Esophagus muscularis mucosa (tissue), 4 donors: Measurements from ENCODE around the gene ADAMTSL4. TPM values are rescaled to one million over a fixed set of nuclear protein-coding genes. Genes with fewer than 3 reads are reported as not detected.
A peak's percentile ranks its signal among the peaks of the same experiment; 100 is the strongest.
"Not testable (repeated sequence)": the region's sequence is repeated elsewhere in the genome, so short reads cannot be mapped to it uniquely, and the experiment has no call there.

Source experiments
- DNase-seq: peaks from one replicate; pipeline ENCODE4 v3.0.0-alpha.2; 2017; ENCODE audit errors: extremely low spot score
- H3K27ac ChIP-seq, 4 donors: fragments of 200-600 bp; sonication (generic); replicated peaks in 1 of 4; 1 replicate in 3 of 4; 2 replicates in 1 of 4; pipeline ENCODE4 v1.5.1; 2016 to 2019; ENCODE audit warnings: mild to moderate bottlenecking in 1 of 4
- H3K27me3 ChIP-seq, 4 donors: fragments of 200-600 bp; sonication (generic); one replicate each; pipeline versions ENCODE4 v1.5.1 to v1.6.0; 2016 to 2019
- H3K36me3 ChIP-seq, 4 donors: fragments of 200-600 bp; sonication (generic); one replicate each; pipeline ENCODE4 v1.5.1; 2016 to 2019
- H3K4me1 ChIP-seq, 4 donors: fragments of 200-600 bp; sonication (generic); one replicate each; pipeline ENCODE4 v1.5.1; 2016 to 2019
- H3K4me3 ChIP-seq, 4 donors: fragments of 200-600 bp; sonication (generic); 1 replicate in 2 of 4; 2 replicates in 2 of 4; pipeline ENCODE4 v1.5.1; 2016 to 2019; ENCODE audit warnings: mild to moderate bottlenecking in 4 of 4, moderate library complexity in 1 of 4
- H3K9me3 ChIP-seq, 4 donors: fragments of 200-600 bp; sonication (generic); 1 replicate in 3 of 4; 2 replicates in 1 of 4; pipeline ENCODE4 v1.5.1; 2016 to 2019
- CTCF ChIP-seq, 3 experiments: fragments of 200-600 bp in 2 of 3; fragments of 450-650 bp in 1 of 3; sonication (generic) in 2 of 3; IDR thresholded peaks; one replicate each; pipeline ENCODE4 v1.5.1; 2017 to 2019; ENCODE audit warnings: antibody characterized with exemption in 3 of 3, mild to moderate bottlenecking in 2 of 3, moderate library complexity in 1 of 3
- EP300 ChIP-seq: sonication (generic); formaldehyde crosslinking; IDR thresholded peaks from one replicate; pipeline ENCODE4 v1.6.1; 2017; ENCODE audit warnings: antibody characterized with exemption
- POLR2A ChIP-seq: fragments of 450-650 bp; IDR thresholded peaks from one replicate; pipeline ENCODE4 v1.6.1; 2017; ENCODE audit warnings: antibody characterized with exemption, moderate library complexity, mild to moderate bottlenecking, low read depth
- POLR2AphosphoS5 ChIP-seq, 2 donors: sonication (generic); formaldehyde crosslinking; IDR thresholded peaks; one replicate each; pipeline ENCODE4 v1.6.1; 2017; ENCODE audit warnings: antibody characterized with exemption in 2 of 2
- WGBS: methylation state at CpG from one replicate; pipeline ENCODE4 v1.1.5; 2018; 5-methylcytosine and 5-hydroxymethylcytosine counted together
- intact Hi-C: fragments of 100-400 bp; cut with DNase I; formaldehyde crosslinking; loops from one replicate; pipeline ENCODE4 v1.15.1; 2023
- small RNA-seq, 3 donors: library from RNA; depleted of rRNA; stranded (forward); fragments of <200 nt; gene quantifications; one replicate each; pipeline ENCODE3, GENCODE V24; 2016
- total RNA-seq, 4 donors: library from RNA; depleted of rRNA; stranded (reverse); fragments of >200 nt; gene quantifications; one replicate each; pipeline versions ENCODE4 v1.1.0 to v1.2.1, GENCODE V29; 2016

Gene ADAMTSL4
- total RNA-seq, 4 donors from 2014 or later, result 33.6 to 86.1 (median 48.2) TPM

DNA sequence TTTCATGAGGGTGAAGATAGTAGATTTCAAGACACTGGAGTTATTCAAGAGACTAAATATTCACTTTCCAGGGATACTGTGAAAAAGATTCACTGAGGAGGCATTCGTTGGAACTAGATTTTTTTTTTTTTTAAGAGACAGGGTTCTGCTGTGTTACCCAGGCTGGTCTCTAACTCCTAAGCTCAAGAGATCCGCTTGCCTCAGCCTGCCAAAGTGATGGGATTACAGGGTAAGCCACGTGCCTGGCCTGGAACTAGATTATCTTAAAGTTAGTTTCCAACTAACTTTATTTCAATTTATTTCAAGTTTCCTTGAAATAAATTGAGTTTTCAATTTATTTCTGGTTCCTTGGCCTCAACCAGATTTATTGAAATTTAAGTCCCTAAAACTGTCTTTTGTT is 54.5 kb downstream of the ADAMTSL4 start:
- WGBS, result 74% methylated on average over 3 of the region's 3 CpGs
- Histone ChIP-seq H3K27ac (peak overlapping the region in 3 of 4 donors; percentile 72 to 81 (median 76)), H3K36me3 (peaks cover 6 to 19% (median 11%) of the 10 kb centered on the region in 4 donors), H3K9me3 (no peaks in the 10 kb centered on the region), H3K4me1 (peaks cover 12 to 19% (median 13%) of the 10 kb centered on the region in 4 donors), H3K27me3 (no peaks in the 10 kb centered on the region), H3K4me3 (no peak overlapping the region)
- TF ChIP-seq CTCF (IDR thresholded peaks at IDR 0.05), result no peak
- TF ChIP-seq EP300, result no peak
- no peak for TF ChIP-seq POLR2AphosphoS5 (IDR thresholded peaks at IDR 0.05)
- no peak for TF ChIP-seq POLR2A
- intact Hi-C loops, result no loop called here
- DNase-seq, result no peak

- intact Hi-C loops, result no loop called here
- H3K4me1 ChIP-seq, result peaks cover 13 to 24% (median 18%) of the 10 kb centered on the region in 4 donors
- TF ChIP-seq EP300 (no peak), CTCF (IDR thresholded peaks at IDR 0.05) (no peak), POLR2A (no peak), POLR2AphosphoS5 (IDR thresholded peaks at IDR 0.05) (no peak)
- H3K27me3 ChIP-seq, result no peaks in the 10 kb centered on the region
- peak overlapping the region; percentile 68 to 81 (median 74) for H3K27ac ChIP-seq
- no peaks in the 10 kb centered on the region for H3K9me3 ChIP-seq
- peaks cover 6 to 18% (median 11%) of the 10 kb centered on the region in 4 donors for H3K36me3 ChIP-seq
- WGBS, result 94% methylated on average over 2 of the region's 2 CpGs
- DNase-seq, result no peak
- H3K4me3 ChIP-seq, result no peak overlapping the region
These were observed 55.0 kb downstream of the ADAMTSL4 start for GRCh38 chr1:150604226-150604588.

DNA sequence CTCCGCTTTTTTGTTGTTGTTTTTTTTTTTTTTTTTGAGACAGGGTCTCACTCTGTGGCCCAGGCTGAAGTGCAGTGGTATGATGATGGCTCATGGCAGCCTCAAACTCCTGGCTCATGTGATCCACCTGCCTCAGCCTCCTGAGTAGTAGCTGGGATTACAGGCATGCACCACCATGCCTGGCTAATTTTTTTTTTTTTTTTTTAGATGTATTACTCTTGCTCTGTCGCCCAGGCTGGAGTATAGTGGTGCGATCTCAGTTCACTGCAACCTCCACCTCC is 56.2 kb downstream of the ADAMTSL4 start:
- H3K4me3 ChIP-seq, DNase-seq, H3K9me3 ChIP-seq, H3K36me3 ChIP-seq, H3K27me3 ChIP-seq, intact Hi-C loops: not testable (repeated sequence)
- Histone ChIP-seq H3K4me1 (peaks cover 22 to 35% (median 29%) of the 10 kb centered on the region in 4 donors), H3K27ac (peak overlapping the region in 3 of 4 donors; percentile 68 to 81 (median 76))
- 96% methylated on average over 3 of the region's 3 CpGs for WGBS

DNA sequence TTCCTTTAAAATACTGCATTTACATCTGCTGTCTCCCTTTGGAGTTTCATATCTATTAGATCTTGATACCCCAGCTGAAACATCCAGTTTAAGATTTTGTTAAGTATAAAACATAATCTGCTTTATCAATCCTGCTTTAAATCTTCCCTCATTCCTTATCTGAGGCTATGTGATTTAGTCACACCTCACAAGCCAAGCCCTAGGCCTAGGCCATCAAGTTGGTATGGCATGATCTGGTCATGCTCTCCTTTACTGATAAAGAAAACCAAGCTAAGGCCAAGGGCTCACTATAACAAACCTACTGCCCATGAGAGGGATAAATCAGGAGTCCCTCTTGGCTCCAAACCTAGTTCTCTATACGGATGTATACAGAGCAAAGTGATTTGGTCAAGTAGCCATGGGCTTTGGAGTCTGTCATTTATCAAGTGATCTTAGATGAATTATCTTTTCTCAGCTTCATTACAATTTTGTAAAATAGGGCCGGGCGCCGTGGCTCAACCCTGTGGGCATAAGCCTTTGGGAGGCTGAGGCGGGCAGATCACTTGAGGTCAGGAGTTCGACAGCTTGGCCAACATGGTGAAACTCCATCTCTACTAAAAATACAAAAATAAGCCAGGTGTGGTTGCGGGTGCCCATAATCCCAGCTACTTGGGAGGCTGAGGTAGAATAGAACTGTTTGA is 57.4 kb downstream of the ADAMTSL4 start:
- Histone ChIP-seq H3K4me3 (no peak overlapping the region), H3K4me1 (peaks cover 33 to 47% (median 42%) of the 10 kb centered on the region in 4 donors), H3K27ac (no peak overlapping the region), H3K27me3 (no peaks in the 10 kb centered on the region), H3K9me3 (no peaks in the 10 kb centered on the region), H3K36me3 (no peaks in the 10 kb centered on the region)
- DNase-seq, result peak; percentile 90
- WGBS, result 95% methylated on average over 7 of the region's 7 CpGs
- TF ChIP-seq CTCF (IDR thresholded peaks at IDR 0.05) (no peak), EP300 (no peak), POLR2A (no peak), POLR2AphosphoS5 (IDR thresholded peaks at IDR 0.05) (no peak)
- intact Hi-C loops, result no loop called here

DNA sequence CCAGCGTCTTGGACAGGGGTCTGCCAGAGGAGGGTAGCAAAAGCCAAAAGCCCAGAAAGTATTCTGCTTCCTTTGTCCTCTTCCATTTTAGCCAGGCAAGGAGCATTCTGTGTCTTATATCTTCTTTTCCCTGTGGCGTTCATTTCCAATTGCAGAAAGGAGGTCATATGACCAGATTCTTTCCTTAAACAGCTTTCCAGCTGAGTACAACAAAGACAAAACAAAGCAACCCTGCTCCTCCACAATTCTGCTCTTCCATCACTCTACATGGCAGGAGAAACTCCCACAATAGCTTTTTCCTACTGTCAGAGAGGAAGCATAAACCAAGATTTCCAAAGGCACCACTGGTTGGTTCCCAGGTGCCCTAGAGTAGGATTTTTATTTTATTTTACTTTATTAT is 60.5 kb downstream of the ADAMTSL4 start:
- no peak overlapping the region for H3K4me3 ChIP-seq
- peaks cover 52 to 70% (median 65%) of the 10 kb centered on the region in 4 donors for H3K4me1 ChIP-seq
- intact Hi-C loops, result no loop called here
- no peak for DNase-seq
- peak overlapping the region; percentile 77 to 81 (median 80) for H3K27ac ChIP-seq
- no peaks in the 10 kb centered on the region for H3K36me3 ChIP-seq
- H3K9me3 ChIP-seq, result no peaks in the 10 kb centered on the region
- TF ChIP-seq EP300 (no peak), POLR2AphosphoS5 (IDR thresholded peaks at IDR 0.05) (peak; percentile 27 to 46), CTCF (IDR thresholded peaks at IDR 0.05) (no peak), POLR2A (no peak)
- no peaks in the 10 kb centered on the region for H3K27me3 ChIP-seq
- WGBS, result 25% methylated on average over 2 of the region's 2 CpGs

Small RNA genes within 50 kb of the gene (small RNA-seq; reads per million reads assigned to genes)
- gene MIR4257 (0 reads per million in 3 donors), gene RF00015 (0 reads per million in 3 donors), gene RF00561 (0 reads per million in 3 donors), gene RN7SL473P (0 reads per million in 3 donors), gene RN7SL600P (0 reads per million in 3 donors)

Other genes with a start within 250 kb of the ADAMTSL4 start
- 10 to 100 TPM; 26.6 to 39.5 (median 27.3) TPM for gene PRPF3, start 227.9 kb upstream of the ADAMTSL4 start, total RNA-seq
- gene RPRD2, start 185.3 kb upstream of the ADAMTSL4 start, total RNA-seq, result 10 to 100 TPM; 20.0 to 27.9 (median 24.8) TPM
- gene TARS2, start 62.0 kb upstream of the ADAMTSL4 start, total RNA-seq, result 10 to 100 TPM in 3 of 4 donors, 1 to 10 TPM in 1; 5.8 to 19.4 (median 12.8) TPM
- 10 to 100 TPM; 17.4 to 32.9 (median 18.6) TPM for gene ECM1, start 41.3 kb upstream of the ADAMTSL4 start, total RNA-seq
- not detected for gene FALEC, start 33.7 kb upstream of the ADAMTSL4 start, total RNA-seq
- 100 to 1,000 TPM; 192 to 460 (median 255) TPM for gene MCL1, start 30.2 kb downstream of the ADAMTSL4 start, total RNA-seq
- gene ENSA, start 80.2 kb downstream of the ADAMTSL4 start, total RNA-seq, result 100 to 1,000 TPM; 110 to 212 (median 141) TPM
- 10 to 100 TPM; 16.2 to 23.9 (median 21.6) TPM for gene GOLPH3L, start 147.7 kb downstream of the ADAMTSL4 start, total RNA-seq
- under 1 TPM in 2 of 4 donors, not detected in 2; 0.33 to 0.58 TPM for gene HORMAD1, start 171.5 kb downstream of the ADAMTSL4 start, total RNA-seq
- 10 to 100 TPM; 20.2 to 82.7 (median 45.2) TPM for gene CTSS, start 216.4 kb downstream of the ADAMTSL4 start, total RNA-seq